IPS DF 19.7 (cell line): ENCODE data around the gene CCDC85A.

Source experiments
- DNase-seq: peaks from one replicate; pipeline ENCODE4 v3.0.0-alpha.2; 2013; ENCODE audit warnings: low read depth, low spot score

Gene CCDC85A

DNA sequence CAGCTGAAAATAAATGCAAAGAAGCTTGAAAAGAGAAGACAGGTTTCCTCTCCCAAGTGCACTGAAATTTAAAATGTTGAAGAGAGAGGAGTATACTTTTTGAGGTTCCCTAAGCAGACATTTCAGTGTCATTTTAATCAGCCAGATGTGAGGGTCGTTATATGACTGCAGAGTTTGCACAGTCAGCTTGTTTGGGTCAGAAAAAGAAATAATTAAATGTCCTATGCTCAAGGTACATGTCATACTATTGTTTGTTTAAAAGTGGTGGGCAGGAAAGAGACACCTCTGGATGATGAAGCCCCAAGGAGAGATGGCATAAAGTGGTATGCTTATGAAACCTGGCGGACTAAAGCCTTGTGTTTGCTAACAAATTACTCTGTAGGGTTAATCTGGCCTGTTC is 55.2 kb downstream of the CCDC85A start:
- DNase-seq = no peak

DNA sequence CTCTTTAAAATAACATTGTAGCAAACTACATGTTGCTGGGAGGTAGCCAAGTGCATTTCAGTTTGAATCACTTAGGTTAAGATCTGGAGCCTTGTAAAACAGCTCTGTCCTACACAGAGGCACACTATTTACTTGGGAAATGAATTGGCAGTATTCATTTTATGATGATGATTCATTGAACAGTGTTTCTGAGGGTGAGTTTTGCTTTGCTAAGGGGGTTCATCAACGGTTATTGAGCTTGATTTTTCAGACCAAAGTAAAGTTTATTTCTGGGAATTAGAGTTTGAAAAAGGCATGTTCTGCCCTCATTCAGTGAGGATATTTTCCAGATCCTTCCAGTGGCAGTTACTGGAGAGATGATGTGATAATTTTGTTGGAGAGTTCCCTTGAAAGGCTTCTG is 55.6 kb downstream of the CCDC85A start:
- DNase-seq = no peak

DNA sequence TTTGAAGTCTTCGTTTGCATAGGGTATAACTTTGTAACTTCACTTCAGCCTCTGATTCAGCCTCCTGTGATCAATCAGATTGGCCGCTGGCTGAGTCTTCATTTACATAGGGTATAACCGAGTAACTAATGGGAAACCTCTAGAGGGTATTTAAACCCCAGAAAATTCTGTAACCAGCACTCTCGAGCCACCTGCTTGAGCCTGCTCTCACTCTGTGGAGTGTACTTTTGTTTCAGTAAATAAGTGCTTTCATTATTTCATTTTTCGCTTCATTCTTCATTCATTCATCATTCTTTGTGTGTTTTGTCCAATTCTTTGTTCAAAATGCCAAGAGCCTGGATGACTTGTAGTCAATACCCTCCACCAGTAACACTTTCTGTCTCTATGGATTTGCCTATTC is 56.4 kb downstream of the CCDC85A start:
- DNase-seq = no peak

DNA sequence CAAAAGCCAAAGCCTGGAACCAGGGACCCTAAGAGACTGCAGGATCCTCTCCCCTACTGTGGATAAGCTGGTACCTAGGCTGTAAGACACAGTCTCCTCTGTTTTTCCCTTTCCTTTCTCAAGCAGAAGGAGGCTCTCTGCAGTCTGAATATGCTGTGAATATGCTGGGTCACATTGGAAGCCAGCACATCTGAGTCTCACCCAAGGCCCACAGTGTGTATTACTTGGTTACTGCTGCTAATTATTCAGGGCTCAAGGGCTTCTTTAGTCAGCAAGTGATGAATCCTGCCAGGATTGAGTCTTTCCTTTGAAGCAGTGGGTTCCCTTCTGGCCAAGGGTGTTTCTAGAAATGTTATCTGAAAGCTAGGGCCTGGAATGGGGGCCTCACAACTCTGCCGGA is 60.7 kb downstream of the CCDC85A start:
- no peak for DNase-seq

DNA sequence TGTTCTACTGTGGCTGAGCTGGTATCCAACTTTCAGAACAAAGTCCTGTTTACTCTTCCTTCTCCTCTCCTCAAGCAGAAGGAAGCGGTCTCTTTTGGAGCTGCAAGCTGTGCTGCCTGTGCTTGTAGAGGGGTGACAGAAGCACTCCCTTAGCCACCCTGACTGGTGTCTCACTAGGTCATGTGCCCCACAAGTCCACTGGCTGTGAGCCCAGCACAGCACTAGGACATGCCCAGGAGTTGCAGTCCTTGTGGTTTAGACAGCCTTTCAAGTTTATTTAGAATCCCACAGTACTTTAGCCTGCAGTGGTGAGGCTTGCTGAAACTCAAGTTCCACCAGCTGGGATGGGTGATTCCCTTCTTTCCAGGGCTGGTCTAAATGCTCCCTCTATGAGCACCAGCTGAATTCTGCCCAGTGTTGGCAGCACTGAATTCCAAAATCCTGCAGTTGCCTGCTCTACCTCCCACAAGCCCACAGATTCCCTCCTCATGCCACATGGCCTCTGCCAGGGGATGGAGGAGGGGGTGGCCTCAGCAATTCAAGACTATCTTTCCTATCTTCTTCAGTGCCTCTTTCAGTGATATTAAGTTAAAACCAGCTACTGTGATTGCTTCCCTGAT is 61.2 kb downstream of the CCDC85A start:
- DNase-seq = no peak

DNA sequence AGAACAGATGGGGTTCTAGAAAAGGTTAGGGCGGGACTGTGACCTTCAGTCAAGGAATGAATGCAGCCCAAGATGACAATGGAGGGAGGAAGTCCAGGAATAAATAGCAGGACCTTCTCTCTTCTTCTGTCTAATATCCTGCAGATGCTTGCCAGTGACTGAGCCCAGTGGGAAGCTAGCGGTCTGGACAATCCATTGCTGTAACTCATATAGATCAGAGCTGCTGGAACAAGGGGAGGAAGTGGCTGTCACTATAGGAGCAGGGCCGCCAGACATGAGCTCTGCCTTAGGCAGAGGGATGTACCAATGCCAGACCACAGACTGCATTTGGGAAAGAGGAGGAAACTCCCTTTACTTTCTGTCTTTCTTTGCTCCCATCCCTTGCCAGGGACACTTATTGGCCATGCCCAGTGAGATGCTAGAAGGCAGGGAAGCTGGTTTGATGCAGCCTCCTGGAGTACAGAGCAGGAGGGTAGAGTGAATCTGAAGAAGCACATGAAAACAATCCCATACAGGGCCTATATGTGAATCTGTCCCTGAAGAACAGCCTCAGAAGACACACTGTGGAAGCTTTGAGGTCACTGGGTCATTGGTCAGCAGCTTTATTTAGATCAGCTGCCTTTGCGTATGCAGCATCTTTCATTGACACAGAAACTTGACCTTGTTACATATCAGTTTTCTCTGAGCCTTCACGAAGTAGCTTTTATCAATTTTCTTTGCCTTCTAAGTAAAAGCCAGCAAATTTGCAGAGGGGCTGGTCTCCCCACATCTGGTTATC is 65.4 kb downstream of the CCDC85A start:
- no peak for DNase-seq

DNA sequence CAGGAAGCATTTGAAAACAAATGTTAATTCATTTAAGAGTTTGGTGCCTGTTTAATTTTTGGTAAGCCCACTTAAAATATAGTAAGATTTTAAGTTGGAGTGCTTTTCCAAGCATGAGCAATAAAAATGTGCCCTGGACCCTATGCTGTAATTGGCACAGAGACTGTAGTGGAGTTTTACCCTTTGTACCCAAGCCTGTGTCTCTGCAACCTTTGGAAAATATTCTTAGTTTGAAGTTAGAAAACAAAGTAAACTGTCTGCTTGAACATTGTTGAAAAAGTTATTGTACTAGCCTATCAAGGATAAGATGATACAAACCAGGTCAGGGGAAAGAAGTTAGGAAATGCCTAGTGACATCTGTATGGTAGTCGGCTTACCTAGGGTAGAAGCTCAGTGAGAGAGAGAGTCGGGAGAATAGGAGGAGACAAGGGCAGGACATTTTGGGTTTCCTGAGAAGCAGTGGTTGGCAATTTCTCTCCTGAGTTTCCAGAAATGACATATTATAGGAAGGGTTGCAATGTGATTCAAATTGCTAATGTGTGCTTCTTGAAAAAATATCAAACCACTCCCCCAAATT is 66.5 kb downstream of the CCDC85A start:
- DNase-seq = no peak

DNA sequence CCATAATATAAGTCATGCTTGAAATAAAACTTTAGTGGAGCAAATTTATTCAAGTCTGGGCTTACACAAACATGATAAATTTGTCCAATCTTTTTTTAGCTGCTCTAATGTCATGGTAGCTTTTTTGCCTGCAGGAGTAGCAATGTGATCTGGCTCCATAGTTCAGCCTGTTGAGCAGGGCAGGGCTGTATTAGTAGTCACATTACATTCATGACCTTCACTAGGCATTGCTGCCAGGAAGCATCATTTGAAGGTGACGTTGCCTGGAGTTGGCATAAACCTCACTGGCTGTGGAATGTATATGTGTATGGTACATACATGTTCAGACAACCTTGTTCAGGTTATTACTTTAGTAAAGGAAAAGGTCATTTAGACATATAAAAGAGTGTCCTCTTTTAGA is 76.6 kb downstream of the CCDC85A start:
- DNase-seq = no peak

DNA sequence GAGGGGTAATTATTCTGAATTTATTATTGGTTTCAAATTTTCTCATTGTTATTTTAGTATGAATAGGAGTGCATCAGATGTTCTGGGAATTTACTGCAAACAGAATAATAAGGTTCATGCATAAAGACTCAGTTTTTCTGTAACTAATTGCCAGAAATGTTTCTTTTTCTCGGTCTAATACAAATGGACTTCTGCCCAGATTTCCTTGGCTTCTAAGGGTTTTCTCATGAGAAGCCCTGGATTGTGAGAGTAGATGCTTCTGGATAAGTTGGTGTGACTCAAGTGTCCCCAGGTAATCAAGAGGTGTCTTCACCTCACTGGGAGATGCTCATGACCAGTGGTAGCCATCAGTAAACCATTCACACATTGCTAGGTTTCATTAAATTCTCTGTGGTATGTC is 78.5 kb downstream of the CCDC85A start:
- DNase-seq = no peak

DNA sequence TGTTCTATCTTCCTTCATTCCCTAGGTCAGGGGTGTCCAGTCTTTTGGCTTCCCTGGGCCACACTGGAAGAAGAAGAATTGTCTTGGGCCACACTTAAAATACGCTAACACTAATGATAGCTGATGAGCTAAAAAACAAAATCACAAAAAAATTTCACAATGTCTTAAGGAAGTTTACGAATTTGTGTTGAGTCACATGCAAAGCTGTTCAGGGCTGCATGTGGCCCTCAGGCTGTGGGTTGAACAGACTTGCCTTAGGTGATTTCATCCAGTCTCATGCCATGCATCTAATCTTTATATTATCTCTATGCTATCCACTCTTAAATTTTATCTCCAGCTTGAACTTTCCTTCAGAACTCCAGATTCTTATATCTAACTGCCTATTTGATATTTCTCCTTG is 80.1 kb downstream of the CCDC85A start:
- DNase-seq = no peak

DNA sequence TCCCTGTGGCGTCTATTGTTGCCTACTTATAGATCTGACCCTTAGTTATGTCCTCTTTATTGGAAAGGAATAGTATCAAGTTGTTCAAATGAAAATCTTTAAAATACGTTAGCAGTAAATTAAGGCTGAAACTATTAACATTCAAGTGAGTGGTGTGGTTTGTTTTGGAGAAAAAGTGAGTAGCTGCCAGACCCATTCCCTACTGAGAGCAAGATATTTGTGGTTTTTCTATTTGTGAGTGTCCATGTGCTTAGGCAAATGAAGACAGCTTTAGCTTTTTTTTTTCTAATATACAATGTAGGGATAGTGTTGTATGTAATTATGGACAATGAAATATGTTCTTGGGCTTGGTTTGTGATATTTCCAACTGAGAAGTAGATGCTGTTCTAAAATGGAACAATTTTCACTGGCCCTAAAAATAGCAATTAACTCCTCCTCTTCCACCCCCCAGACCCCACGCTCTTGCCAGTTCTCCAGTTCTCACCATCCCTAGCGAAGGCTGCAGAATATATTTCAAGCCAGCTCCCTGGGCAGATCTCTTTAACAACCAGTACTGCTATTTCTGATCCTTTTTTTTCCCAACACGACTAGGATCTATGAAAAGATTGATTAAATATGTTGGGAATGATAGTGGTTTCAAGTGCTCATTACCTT is 83.1 kb downstream of the CCDC85A start:
- no peak for DNase-seq

DNA sequence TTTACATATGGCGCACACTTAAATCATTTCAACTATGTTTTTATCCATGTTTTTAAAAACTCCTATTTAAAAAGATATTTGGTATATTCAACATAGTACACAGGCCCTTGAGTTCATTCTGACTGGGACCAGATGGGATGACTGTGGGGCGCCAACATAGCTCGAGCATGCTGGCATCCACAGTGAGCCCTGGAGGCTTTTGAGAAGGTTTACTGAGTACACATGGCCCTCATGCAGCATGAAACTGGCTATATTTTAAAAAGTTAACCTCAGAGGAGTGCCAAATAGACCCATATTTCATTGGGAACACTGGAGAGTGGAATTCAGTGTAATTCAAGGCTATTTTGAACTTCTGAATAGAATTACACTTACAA is 83.6 kb downstream of the CCDC85A start:
- DNase-seq = no peak

DNA sequence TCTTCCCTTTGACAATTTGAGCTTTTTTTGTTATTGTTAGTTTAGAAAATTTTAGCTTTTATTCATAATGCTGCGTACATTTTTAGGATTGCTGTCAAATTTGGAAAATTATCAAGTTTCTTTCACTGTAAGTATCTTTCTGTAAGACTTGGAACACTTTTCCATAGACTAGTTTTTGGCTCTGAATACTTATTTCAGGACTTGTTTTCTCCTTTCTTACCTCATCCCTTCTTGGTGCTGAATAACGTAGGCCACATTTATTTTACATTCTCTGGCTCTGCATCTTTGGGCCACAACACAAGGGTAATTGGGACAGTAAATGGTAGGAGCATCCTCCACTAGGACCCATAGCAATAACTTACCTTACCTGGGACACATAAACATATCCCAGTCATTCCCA is 85.1 kb downstream of the CCDC85A start:
- DNase-seq = no peak

DNA sequence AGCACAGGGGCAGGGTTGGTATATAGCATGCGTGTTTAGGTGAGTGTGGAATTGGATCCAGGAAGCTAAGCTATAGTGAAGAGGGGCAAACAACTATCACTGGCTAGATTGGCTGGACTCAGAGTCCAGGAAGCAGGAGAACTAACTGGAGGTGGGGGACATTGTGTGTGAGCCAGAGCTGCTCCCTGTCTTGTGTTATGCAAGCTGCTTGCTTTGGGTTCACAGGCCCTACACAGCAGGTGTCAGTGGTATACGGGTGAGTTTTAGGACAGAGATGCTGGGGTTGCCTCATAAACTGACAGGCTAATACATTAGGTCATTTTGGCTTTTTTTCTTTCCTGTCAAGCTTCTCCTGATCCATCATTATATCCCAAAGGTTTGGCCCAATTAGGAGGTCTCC is 87.5 kb downstream of the CCDC85A start:
- DNase-seq = no peak

DNA sequence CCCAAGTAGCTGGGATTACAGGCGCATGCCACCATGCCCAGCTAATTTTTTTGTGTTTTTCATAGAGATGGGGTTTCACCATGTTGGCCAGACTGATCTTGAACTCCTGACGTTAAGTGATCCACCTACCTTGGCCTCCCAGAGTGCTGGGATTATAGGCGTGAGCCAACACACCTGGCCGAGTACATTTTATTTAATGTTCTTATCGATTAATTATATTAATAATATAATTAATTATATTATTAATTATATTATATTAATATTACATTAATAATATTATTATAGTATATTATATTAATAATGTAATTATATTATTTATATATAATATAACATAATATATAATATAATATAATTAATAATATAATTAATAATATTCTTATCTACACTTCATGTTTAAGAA is 101.4 kb downstream of the CCDC85A start:
- no peak for DNase-seq

DNA sequence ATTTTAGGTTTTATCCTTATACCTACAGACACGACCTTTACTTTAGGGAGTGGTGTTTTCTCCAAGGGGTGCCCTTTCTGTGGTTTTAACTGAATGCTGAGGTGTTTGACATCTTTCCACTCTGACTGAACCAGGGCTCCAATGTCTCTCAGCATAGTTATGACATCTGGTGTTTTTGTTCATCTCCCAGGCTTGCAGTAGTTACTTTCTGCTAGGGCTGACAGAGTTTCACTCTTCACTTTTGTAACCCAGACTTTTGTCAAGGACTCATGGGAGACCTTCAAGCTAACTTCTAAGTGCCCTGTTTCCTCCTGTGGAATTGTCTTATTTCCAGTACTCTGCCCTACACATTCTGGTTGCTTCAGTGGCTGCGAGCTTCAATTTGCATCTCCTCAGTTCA is 103.1 kb downstream of the CCDC85A start:
- no peak for DNase-seq

DNA sequence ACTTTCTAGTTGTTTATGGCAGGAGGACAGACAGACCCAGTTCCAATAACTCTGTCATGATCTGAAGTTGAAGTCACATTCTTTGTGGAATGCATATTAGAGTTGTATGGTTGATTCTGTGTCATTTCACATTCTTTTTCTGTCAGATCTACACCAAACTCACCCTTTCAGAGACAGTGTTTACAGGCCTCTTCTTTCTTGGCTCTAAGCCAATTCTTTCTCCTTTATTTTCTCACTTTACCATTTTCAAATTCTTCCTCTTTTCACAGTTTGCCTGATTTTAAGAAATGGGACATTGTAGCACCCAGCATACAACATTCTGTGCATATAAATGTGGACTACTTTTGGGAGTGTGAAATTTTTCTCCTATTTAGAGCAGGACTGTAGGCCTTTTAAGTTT is 103.7 kb downstream of the CCDC85A start:
- no peak for DNase-seq

DNA sequence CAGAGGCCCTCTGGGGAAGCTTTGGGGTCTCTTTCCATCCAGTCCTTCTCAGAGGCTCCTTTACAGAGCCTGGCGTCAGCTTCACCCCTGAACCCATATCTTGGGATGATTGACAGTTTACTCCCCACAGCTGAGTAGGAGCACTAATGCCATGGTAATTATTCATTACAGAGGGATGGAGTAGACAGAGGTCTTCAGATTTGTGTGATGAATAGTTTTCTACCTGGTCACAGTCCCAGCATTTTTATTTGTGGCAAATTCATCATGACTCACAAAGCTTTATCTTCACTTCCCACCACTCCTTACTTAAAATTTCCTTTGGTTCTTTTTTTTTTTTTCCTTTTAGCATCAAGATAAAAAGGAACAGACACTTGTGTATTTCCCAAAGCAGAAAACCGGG is 104.2 kb downstream of the CCDC85A start:
- no peak for DNase-seq

DNA sequence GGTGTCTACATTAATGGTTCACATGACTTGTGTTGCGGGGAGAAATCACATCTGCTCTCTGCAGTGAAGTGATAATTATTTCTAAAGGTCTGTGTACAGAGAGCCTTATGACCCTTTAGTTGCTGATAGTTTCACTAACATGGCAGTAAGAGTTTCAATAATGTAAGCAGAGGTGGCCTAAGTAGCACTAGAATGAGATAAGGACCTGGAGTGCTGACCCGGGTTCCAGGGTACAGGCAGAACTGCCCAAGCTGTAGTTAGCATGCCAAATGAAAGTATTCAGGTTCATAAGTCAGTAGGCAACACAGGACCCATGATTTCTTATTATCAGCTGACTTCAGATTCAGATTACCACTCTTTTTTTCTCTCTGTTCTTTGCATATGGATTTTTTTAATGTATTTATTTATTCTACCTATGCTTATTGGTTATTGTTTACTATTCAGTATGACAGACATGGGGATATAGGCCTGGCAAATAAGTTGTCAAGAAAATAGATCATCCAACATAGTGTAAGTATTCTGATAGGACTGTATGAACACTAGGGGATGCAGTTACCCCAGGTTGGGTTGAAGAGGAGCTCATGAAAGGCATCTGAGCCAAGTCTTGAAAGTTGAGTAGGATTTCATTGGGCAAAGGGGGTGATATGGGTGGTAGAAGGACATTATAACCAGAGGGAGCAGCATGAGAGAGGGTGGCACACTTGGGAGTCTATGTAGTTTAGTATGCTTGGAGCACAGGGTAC is 105.2 kb downstream of the CCDC85A start:
- DNase-seq = no peak

DNA sequence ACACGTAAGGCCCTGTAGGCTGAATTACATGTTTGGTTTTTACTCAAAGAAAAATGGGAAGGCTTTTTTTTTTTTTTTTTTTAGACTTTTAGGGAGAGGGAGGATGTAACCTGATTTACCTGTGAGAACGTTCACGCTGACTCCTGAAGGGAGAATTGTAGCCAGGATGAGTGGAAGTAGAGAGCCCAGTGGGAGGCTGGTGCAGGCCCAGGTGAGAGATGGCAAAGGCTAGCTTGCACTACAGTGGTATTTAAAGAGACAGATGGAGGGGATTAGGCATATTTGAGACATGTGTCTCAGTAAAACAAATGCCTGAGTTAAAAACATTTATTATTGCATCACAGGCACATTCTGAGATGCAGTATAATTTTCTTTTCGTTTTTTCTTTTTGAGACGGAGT is 107.9 kb downstream of the CCDC85A start:
- DNase-seq = no peak

DNA sequence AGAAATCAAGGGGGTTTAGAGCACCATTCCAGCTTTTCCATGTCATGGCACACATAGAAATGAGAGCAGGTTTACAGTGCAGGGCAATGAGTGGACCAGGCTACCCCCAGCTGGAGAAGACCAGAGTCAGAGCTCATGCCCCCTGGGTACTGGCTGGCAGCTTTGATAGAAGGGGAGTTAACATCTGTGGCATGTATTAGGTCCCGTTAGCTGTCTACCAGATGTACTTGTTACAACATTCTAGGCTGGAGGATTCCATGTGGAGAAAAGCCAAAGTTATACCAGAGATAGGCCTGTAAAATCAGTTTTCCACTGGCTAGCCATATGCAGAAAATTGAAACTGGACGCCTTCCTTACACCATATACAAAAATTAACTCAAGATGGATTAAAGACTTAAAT is 109.2 kb downstream of the CCDC85A start:
- no peak for DNase-seq

DNA sequence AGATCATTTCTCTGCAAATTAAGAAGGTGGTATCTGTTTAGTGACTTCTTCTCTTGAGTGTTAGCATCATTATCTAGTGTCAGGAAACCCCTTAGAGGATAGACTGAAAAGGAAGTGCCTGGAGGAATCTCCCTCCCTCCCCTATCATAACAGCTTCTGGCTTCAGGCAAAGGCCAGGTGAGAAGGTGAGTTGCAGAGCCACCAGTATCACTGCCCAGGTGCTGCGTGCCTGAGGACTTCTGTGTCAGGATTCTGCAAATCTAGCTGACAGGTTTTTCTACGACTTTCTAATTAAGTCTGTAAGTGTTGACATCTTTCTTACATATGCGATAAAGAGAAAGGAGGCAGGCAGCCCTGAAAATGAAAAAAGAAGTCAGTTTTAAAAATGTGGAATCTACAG is 111.9 kb downstream of the CCDC85A start:
- DNase-seq = no peak
